ENCODE results near the gene C1QTNF2. TPM values are rescaled to one million over a fixed set of nuclear protein-coding genes. Genes with fewer than 3 reads are reported as not detected.

C1QTNF2 gene, protein sequence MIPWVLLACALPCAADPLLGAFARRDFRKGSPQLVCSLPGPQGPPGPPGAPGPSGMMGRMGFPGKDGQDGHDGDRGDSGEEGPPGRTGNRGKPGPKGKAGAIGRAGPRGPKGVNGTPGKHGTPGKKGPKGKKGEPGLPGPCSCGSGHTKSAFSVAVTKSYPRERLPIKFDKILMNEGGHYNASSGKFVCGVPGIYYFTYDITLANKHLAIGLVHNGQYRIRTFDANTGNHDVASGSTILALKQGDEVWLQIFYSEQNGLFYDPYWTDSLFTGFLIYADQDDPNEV
- not detected for total RNA-seq

DNA sequence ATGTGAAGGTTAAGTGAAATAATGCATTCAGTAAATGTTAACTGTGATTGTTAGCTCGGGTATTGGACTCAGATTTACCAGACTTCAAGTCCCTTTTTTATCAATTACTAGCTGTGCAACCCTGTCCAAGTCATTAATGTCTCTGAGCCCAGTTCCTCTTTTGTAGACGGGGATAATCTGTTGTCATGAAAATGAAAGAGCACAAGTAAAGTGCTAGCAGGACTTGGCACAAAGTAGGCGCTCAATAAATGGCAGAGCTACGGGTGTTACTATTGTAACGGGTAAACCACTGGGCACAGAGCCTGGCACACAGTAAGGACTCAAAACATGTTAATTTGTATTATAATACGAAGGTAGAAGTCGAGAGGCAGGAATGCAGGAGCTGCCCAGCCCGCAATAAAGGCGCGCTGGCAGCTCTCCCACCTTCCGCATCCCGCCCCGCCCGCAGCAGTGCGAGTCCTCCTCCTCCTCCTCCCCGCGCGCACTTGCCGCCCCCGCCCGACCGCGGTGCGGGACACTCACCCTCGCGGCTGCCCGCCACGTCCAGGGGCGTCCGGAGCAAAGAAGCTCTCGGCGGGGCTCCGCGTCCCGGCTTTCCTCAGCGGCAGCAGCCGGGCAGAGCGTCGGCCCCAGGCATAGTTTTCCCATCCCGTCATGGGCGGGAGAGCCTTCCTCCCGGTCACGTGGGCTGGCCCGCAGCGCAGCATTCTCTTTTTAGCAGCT is at the start of gene C1QTNF2:
Gene C1QTNF2, minus strand, starts transcription at position 637 of the 723 bp plus-strand sequence. CDS start 15,615 bp downstream, outside the sequence.
- CTCF ChIA-PET: interaction anchor here (0.5 to 1.9 kb wide), 3 partner anchors 25 to 351 kb away, joined by 4 to 6 read pairs (median 6); no protein-coding TSS in a partner anchor
- POLR2A ChIA-PET: no interaction called here

DNA sequence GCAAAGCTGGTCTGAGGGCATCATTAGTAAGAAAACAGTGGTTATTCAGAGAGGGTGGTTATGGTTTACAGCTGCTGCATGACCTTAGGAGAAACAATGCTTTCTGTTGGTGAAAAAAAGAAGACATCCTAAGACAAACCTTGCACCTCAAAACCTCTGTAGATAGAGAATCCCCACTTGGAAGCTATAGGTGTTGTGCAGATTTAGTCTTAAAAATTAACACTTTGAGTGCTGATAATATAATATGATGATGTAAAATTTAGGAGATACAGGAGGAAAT is 49.8 kb upstream of the C1QTNF2 start:
- POLR2A ChIA-PET: interaction anchor here (0.6 kb wide), 1 partner anchor 198 kb away, joined by 4 read pairs; no protein-coding TSS in a partner anchor

DNA sequence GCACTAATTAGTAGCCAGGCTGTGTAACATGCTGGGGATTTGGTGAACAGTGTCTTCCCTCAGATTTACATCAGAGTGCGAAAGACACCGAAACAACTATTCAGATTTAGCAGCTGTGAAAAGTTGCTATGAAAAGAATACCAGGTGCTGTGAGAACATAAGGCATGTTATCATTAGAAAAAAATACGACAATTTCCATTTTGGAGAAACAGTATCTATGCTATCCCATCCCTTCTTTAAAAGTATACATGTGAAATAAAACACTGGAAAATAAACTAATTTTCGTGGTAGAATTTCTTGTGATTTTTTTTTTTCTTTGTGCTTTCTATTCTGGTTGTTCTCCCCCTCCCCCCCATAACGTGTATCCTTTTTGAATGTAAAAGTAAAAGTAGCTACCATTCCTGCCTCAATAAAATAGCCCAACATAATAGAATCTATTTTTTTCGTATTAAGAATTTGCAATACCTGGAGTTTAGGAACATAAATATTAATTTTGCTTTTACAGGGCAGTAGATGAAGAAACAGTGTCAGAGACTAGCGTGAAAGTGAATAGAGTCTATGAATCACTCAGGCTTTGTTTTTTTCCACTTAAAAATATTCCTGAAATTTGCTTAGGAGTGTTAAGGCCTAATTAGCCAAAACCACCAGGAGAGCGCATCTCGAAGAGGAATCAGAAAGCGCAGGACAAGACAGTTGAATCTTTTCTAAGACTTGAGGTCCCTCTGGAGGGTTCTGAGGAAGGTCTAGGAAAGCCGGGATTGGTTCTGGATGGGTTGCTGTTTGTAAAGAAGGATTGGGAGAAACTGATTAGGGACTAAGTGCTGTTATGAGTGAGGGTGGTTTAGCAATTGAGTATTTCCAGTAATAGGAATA is 49.3 kb upstream of the C1QTNF2 start:
- POLR2A ChIA-PET: interaction anchor here (0.6 to 2.1 kb wide), 7 partner anchors 19 to 411 kb away, joined by 4 to 11 read pairs (median 7); partner anchors contain the start of gene TTC1
- CTCF ChIA-PET: interaction anchor here (0.6 to 0.9 kb wide), 3 partner anchors 17 to 79 kb away, joined by 3 to 7 read pairs (median 4); no protein-coding TSS in a partner anchor

More for the DNA sequence above, 49.8 kb upstream of the C1QTNF2 start:
- CTCF ChIA-PET: interaction anchor here (0.7 kb wide), 1 partner anchor 78 kb away, joined by 3 read pairs; no protein-coding TSS in a partner anchor

DNA sequence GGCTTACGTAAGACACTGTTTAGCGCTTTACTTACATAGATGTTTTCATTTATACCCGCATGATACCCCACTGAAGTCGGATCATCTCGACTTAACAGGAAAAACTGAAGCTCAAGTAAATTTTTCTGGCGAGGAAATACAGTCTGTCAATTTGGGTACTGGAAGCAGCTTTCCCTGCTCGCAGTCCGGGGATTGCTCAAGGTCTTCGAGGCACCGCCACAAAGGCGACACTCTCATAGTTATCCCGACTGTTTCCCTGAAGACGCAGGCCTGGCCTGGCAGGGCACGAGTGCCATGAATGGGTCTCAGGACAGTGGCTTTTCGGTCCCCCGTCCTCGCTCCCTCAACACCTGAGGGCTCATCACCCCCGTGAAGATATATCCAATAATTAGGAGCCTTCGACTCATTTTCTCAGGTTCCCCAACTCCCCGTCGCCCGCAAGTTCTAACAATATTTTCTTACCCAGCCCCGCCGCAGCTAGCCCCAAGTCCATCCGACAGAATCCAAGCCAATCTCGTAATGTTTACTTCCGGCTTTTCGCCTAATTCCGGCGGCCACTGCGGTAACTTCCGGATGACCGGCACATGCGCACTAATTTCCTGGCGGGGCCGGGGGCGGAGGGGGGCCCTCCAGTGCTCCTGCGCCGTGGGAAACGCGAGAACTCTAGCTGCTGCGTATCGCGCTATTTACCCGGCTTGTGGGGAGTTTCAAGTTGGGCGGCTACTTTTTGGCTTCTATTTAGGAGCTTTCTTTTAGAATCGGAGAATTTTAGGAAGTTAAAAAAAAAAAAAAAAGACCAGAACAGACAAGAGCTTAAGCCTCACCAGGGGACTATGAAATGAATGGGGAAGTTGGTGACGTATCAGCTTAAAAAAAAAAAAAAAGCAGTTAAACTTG is 48.4 kb upstream of the C1QTNF2 start, which contains the start of gene SLU7:
Gene SLU7, minus strand, starts transcription at position 521 of the 897 bp plus-strand sequence. CDS start 3,787 bp downstream, outside the sequence.
- ChIA-PET CTCF (interaction anchor here (0.6 to 1.4 kb wide), 4 partner anchors 16 to 20 kb away, joined by 3 to 7 read pairs (median 5); partner anchors contain the start of gene FAM200C), POLR2A (interaction anchor here (0.6 to 2.1 kb wide), 7 partner anchors 18 to 410 kb away, joined by 3 to 11 read pairs (median 7); partner anchors contain the start of gene TTC1)

DNA sequence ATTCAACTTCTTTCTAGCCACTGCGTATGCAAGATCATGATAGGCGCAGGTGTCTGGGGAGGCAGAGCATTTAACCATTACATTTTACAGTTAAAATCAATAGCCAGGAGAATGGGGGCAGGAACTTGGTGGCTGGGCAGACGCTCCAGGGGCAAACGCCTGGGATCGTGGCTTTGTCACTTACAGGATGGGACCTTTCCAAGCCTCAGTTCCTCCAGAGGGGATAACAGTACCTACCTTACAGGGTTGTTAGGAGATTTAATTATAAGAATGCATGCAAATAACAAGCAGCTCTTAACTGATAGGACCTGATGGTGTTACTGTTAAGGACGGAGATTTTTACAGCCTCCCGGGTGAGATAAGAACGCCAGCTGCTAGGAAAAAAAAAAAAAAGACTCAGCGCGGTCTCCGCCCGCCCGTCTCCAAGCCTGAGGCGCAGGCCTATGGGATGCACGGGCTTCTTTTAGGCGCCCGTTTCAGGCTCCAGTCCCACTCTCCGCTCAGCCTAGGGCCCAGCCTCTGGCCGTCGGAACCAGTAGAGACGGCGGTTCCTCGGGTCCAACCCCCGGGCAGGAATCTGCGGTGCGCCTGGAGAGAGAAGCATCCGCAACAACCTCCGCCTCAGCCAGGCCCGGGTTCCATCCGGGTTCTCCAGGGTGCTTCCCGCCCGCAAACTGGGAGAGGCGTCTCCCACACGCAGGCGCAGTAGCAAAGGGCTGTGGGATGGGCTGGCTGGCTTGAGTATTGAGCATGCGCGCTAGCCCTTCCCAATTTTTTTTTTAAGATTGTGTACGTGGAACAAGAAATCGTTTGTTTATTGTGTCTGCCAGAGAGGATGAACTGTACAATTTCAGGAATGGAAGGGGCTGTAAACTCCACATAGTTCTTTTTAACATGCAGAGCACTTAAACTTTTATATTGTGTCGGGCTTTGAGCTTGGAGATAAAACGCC is 29.3 kb upstream of the C1QTNF2 start, which contains the start of gene FAM200C:
Gene FAM200C, minus strand, starts transcription at position 653 of the 952 bp plus-strand sequence. CDS start 4,564 bp downstream, outside the sequence.
- CTCF ChIA-PET: interaction anchor here (0.6 to 1.3 kb wide), 2 partner anchors 19 to 40 kb away, joined by 3 read pairs; no protein-coding TSS in a partner anchor
- POLR2A ChIA-PET: interaction anchor here (0.6 to 0.7 kb wide), 2 partner anchors 16 to 52 kb away, joined by 3 read pairs; no protein-coding TSS in a partner anchor

DNA sequence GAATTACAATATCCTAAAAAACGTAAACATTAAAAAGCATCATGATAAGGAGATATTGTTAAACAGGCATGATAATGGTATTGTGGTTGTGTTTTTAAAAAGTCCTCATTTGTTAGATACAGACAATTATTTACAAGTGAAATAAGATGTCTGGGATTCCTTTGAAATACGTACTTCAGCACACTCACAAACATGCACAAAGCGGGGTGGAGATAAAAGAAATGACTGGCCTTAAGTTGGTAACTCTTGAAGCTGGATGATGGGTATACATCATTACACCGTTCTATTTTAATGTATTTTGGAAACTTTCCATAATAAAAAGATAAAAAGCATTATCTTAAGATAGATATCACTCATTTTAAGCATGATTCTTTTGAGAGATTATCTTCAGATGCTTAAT is 28.4 kb upstream of the C1QTNF2 start:
- POLR2A ChIA-PET: no interaction called here
- CTCF ChIA-PET: interaction anchor here (0.6 kb wide), 1 partner anchor 582 kb away, joined by 3 read pairs; no protein-coding TSS in a partner anchor

DNA sequence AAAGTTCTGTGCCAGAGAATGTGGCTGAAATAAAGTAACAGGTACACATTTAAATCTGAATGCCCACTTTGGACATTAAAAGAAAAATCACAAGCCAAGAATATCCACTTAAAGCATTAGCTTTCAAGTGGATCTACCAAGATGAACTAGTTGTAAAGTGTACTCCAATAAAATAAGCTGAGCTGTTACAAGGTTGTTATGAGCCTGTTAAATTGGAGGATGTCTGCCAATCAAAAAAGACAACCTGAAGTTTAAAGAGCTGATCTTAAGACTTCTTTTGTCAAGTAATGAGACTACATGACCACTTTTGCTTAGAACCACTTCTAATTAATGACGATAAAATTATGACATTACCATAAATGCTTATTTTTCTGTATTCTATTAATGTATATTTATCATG is 27.1 kb upstream of the C1QTNF2 start:
- ChIA-PET CTCF (no interaction called here), POLR2A (no interaction called here)

DNA sequence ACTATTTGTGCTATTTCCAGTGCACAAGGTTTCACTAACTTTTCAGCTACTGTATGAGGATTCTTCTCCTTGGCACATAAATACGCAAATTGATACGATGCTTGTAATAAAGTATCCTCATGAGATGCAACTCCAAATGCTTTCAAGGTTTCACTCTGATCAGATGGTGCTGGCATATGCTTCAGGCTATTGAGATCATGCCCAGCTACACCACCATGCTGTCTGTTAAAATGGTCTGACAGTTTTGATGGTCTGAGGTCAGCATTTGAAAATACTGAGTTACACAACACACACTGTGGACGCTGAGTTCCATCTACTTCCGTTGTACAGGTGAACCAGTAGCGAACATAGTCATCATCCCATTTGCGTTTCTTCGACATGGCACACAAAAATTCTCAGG is 24.7 kb upstream of the C1QTNF2 start:
- ChIA-PET CTCF (interaction anchor here (1.1 kb wide), 1 partner anchor 38 kb away, joined by 3 read pairs; no protein-coding TSS in a partner anchor), POLR2A (no interaction called here)

DNA sequence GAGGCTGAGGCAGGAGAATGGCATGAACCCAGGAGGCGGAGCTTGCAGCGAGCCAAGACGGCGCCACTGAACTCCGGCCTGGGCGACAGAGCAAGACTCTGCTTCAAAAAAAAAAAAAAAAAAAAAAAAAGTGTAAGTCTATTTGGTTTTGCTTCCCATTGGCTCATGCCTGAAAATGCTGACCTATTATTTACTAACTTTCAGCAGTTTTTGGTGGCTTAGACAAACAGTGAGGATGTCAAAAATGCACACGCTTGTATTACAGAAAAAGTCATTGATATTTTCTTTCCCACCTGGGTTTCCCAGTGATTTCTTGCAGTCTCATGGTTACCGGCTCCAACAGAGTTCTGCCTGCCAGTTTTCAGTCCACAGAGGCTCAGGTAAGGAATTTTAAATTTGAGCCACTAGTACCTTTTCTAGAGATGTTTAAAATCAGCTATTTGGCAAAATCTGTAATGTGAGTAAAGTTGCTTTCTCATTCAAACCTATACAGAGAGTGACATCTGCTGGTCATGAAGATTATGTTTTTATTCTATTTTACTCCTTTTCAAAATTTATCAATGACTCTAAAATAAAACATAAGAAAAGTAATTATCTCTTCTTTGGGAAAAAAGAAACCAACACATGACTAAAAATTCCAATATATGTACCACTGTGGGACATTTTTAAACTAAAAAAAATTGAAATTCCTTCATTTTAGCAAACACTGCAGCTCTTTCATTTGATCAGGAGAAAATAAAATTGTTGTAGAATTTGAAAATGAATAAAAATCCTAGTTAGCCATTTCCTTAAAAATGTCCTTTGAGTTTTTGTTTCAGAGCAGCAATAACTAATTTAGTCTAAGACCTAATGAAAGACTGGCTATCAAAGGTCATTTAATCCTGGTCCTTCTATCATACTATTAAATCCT is 20.6 kb upstream of the C1QTNF2 start:
- POLR2A ChIA-PET: interaction anchor here (0.6 kb wide), 1 partner anchor 24 kb away, joined by 3 read pairs; no protein-coding TSS in a partner anchor
- CTCF ChIA-PET: interaction anchor here (0.6 to 2.7 kb wide), 9 partner anchors 12 to 978 kb away, joined by 3 to 7 read pairs (median 3); no protein-coding TSS in a partner anchor

DNA sequence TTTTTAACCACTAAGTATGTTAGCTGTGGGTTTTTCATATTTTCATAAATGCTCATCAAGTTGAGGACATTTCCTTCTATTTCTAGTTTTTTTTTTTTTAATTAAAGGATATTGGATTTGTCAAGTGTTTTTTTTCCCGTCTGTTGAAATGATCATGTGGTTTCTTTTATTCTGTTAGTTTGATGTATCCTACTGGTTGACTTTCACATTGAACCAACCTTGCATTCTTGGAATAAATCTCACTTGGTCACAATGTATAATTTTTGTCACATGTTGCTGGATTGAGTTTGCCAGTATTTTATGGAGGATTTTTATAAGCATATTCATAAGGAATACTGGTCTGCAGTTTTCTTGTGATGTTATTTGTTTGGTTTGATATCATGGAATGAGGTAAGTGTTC is 17.0 kb upstream of the C1QTNF2 start:
- ChIA-PET POLR2A (no interaction called here), CTCF (no interaction called here)

DNA sequence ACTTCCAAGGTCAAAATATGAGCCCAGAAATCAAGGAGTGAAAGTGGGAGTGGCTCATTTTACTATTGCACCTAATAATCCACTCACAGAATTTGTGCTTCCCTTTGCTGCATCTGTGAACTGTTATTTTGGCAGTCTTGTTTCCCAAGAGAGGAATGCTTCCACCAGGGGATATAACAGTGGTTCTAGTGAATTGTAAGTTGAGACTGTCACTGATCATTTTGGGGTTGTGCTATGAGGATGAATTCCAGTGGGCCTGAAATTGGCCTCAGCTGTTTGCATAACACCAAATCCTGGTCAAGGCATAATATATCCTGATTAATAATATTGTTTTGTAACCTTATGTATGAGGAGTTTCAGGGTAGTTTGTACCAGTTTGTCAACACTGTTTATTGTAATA is 15.1 kb upstream of the C1QTNF2 start:
- POLR2A ChIA-PET: no interaction called here
- CTCF ChIA-PET: no interaction called here

DNA sequence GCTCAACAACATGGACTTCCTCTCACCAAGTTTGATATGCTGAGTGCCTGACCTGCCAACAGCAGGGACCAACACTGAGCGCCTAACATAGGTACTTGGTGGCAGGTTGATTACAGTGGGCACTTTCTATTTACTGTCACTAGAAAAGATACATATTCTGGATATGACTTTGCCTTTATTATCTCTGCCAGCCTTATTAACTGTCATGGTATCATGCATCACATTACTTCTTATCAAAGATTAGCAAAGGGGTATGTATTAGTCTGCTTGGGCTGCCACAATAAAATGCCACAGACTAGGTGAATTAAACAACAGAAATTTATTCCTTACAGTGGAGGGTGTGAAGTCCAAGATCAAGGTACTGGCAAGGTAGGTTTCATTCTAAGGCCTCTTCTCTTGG is 14.3 kb upstream of the C1QTNF2 start:
- ChIA-PET POLR2A (no interaction called here), CTCF (no interaction called here)

DNA sequence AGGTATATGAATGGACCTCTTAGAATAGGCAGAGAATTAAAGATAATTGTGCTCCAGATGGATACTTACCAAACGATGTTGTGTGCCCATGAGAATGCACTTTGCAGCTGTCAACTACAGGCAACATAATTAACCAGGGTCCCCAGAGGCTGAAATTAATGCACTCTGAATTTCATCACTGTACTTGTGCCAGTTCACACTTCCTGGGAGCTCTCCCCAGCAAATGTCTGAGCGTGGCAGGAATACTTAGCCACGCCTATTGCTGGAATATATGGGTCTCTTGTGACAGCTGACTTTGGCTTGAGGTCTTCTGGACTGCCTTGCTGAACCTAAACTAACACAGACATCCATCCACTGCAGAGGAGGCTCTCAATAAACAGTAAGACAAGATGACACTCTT is 11.9 kb upstream of the C1QTNF2 start:
- ChIA-PET CTCF (no interaction called here), POLR2A (no interaction called here)

DNA sequence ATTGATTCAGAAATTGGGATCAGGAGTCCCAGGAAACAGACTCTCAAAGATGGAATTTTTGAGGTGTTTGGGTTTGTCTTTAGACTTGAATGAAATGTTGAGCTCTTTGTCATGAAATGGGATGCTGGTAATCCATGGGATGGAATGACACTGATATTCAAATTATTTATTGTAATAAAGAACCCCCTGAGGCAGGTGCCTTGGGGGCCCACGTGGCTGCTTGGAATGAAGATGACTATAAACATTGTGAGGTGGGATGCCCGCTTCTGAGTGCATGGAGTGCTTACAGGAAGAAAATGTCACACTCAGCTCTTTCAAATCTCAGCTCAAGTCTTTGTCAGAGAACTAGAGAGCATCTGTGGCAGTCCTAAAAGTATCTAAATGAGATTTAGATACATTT is 9.6 kb upstream of the C1QTNF2 start:
- ChIA-PET POLR2A (no interaction called here), CTCF (no interaction called here)

DNA sequence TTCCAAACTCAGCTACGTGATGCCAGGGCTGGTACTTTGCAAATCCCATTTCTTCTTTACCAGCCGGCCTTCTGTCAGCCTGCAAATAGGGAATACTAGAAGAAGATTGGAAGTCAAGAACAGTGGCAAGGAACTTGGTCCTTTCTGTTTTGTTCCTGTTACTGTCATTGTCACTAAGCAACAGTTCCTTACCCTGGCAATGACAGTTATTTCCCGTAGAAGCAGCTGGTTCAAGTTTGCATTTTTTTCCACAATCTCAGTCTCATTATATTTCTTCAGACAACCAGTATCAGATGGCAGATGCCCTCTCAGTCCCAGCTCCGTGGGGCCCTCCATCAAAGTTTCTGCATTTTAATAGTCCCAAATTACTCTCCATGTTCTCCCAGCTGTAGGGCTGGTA is 9.1 kb upstream of the C1QTNF2 start:
- CTCF ChIA-PET: interaction anchor here (1.2 kb wide), 1 partner anchor 12 kb away, joined by 3 read pairs; no protein-coding TSS in a partner anchor

DNA sequence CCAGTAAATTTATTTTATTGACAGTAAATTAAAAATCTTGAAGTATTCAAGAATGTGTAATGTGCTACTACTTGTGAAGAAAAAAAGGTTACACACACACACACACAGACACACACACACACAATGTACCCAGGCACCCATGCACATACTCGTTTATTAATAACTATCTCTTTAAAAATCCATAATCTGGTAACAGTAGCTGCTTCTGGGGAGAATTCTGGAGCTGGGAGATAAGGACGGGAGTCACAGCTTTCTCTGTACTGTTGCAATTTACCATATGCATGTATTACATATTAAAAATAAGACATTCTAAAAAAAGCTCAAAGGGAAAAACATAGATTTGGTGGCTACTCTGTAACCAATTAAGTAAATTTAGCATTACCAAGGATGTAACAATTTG is 7.9 kb upstream of the C1QTNF2 start:
- ChIA-PET CTCF (no interaction called here), POLR2A (no interaction called here)

More for the DNA sequence above, 9.1 kb upstream of the C1QTNF2 start:
- POLR2A ChIA-PET: no interaction called here
